ENCODE data around the gene CD27.
"Not testable (repeated sequence)": the region's sequence is repeated elsewhere in the genome, so short reads cannot be mapped to it uniquely, and the experiment has no call there.

The CD27 gene

DNA sequence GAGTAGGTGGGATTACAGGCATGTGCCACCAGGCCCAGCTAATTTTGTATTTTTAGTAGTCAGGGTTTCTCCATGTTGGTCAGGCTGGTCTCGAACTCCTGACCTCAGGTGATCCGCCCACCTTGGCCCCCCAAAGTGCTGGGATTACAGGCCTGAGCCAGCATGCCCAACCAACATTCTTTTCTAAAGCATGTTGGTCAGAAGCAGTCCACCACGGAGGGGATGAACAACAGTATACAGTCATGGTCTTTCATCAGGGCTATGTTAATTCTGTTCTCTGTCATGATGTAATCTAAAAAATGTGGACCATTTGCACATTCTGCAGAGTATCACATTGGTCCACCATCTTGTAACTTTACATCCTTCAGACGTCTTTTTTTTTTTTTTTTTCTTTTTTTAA lies 44.7 kb downstream of the CD27 start:
- no peak for DNase-seq

DNA sequence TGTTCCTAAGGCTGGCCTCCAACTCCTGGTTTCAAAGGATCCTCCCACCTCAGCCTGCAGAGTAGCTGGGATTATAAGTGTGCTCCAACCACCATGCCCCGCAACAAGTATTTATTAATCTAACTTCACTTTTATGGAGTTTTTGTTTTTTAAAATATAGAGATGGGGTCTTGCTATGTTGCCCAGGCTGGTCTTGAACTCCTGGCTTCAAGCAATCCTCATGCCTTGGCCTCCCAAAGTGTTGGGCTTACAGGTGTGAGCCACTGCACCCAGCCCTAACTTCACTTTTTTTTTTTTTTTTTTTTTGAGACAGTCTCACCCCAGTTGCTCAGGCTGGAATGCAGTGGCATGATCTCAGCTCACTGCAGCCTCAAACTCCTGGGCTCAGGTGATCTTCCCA lies 45.9 kb downstream of the CD27 start:
- not testable (repeated sequence) for DNase-seq

DNA sequence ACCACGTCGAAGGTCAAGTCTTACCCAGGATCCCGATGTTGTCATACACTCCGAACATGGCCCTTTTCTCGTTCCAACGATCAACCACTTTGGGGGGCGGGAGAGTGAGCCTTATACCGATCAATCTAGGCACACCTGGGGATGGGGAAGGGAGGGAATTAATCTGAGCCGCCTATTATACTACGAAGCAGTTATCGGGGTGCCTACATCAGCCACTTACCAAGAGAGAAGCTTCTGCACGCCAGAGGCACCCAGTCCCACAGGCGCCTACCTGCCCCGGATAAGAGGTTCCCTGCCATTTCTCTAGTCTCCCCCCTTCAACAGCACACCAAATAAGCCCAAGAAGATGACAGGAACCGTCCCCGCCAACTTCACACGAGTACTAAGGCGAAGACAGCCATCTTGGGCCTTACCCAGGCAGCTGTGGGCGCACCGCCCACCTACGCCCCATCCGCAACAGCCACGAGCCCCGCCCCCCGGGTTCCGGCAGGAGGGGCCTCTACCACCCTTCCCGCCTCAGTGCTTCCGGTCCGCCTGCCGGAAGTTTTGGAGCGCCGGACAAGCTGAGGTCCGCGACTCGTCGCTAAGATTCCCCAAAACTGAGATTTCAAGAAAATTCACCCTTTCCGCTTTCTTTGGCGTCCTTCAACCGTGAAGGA lies 48.2 kb downstream of the CD27 start, which contains the start of gene MRPL51:
Gene MRPL51, minus strand, starts transcription at position 425 of the 659 bp plus-strand sequence. Its CDS starts 126 bp downstream, at position 299.
- DNase-seq, result peak; percentile 96

DNA sequence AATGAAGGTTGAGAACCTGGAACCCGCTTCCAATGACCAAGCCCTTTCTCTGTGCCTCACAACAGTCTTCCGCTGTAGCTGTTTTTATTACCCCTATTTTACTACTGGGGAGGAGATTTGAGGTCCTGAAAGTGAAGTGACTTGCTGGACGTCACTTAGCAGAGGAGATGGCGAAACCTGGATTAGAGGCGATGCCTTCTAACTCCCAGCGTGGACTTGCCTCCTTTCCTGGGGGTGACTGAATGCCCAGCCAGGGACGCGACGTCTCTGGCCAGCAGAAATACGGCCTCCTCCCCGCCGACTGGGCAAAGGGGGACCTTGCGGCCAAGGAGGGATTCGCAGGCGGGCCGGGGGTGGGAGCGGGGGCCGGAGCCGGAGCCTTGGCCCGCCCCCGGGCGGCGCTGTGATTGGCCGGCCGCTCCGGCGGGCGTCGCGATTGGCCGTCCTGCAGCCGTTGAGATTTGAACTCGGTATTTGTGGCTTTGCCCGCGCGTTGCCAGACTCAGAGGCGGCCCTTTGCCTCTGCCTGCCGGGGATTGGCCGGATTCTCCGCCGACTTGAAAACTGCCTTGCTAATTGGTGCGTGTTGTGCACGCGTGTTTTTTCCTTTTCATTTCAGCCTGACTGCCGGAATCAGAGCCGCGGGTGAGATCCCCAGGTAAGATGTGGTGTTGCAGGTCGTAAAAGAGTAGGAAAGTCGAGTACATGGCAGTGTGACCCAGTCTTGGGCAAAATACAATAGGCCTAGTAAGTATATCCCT lies 48.9 kb downstream of the CD27 start, which contains the start of gene NCAPD2:
Gene NCAPD2, plus strand, starts transcription at position 606 of the 761 bp plus-strand sequence. CDS start 997 bp downstream, outside the sequence.
- DNase-seq, result peak; percentile 97

DNA sequence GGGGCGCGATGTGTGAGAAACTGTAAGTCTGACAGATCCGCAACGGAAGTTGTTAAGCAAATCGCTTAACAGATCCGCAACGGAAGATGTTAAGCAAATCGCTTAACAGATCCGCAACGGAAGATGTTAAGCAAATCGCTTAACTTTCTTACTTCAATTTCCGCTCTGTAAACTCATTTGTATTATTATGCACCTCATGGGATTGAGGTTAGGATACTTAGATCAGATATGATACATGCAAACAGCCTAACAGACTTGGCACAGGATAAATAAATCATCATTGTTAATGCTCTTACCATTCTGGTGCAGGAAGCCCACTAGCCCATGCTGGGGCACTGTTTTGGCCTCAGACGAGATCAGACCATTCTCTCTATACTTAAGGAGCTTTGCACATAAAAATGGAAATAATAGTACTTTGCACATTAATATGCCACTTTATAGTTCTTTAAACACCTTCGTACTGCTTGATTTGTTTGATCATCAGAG lies 49.5 kb downstream of the CD27 start:
- DNase-seq, result no peak

DNA sequence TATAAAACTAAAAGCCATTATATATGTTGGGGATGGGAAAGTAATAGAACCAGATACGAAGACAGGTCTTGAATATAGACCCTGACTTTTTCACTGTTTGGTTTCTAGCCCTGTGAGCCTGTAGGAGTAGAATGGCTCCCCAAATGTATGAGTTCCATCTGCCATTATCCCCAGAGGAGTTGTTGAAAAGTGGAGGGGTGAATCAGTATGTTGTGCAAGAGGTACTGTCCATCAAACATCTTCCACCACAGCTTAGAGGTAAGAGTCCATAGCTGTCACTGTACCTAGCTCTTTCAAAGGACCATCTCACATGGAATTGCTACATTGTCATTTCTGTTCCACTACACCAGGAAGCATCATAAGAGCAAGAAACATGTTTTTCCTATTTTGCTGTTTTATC lies 50.2 kb downstream of the CD27 start:
- no peak for DNase-seq

DNA sequence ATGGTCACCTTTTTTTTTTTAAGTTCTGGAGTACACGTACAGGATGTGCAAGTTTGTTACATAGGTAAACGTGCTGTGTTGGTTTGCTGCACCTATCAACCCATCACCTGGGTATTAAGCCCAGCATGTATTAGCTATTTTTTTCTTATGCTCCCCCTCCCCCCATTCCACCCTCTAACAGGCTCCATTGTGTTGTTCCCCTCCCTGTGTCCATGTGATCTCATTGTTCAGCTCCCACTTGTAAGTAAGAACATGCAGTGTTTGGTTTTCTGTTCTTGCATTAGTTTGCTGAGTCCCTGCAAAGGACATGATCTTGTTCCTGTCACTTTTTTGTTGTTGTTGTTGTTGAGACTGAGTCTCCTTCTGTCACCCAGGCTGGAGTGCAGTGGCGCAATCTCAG lies 52.5 kb downstream of the CD27 start:
- DNase-seq, result not testable (repeated sequence)

DNA sequence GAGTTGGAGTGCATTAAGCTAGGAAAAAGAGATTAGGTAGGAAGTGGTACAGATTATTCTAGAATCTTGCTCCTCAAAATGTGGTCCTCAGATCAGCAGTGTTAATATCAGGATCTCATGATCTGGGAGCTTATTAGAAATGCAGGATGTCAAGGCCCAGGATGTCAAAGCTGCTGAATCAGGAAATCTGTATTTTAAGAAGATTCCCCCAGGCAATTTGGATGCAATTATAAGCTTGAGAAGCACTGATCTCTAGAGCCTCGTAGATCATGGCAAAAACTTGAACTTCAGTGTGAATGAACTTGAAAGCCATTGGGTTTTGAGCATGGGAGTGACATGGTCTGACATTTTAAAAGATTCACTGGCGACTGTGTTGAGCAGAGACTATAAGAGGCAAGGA lies 55.7 kb downstream of the CD27 start:
- DNase-seq, result no peak
